HG02852 (cell line): ENCODE results near the gene NDUFS6.
"Not testable (repeated sequence)": the region's sequence is repeated elsewhere in the genome, so short reads cannot be mapped to it uniquely, and the experiment has no call there.

Experiments used
- ATAC-seq: cut with Tn5 transposase; IDR thresholded peaks from one replicate; pipeline ENCODE4 v1.9.1; 2021; ENCODE audit warnings: mild to moderate bottlenecking, moderate library complexity; ENCODE audit not compliant: unreplicated experiment

Gene NDUFS6

GRCh38 chr5:1830571-1831228 lies 29.5 kb downstream of the NDUFS6 start:
- no peak for ATAC-seq

GRCh38 chr5:1831257-1831656 lies 30.1 kb downstream of the NDUFS6 start:
- ATAC-seq, result no peak

- ATAC-seq, result no peak
Measured at GRCh38 chr5:1831677-1832313, 30.6 kb downstream of the NDUFS6 start.

GRCh38 chr5:1832511-1833250 lies 31.5 kb downstream of the NDUFS6 start:
- ATAC-seq, result no peak

- no peak for ATAC-seq
Measured at GRCh38 chr5:1833264-1834021, 32.2 kb downstream of the NDUFS6 start.

GRCh38 chr5:1834022-1834551 lies 32.9 kb downstream of the NDUFS6 start:
- no peak for ATAC-seq

GRCh38 chr5:1834721-1835429 lies 33.7 kb downstream of the NDUFS6 start:
- ATAC-seq, result no peak

GRCh38 chr5:1835431-1835830 lies 34.2 kb downstream of the NDUFS6 start:
- no peak for ATAC-seq

- no peak for ATAC-seq
Measured at GRCh38 chr5:1836176-1836890, 35.1 kb downstream of the NDUFS6 start.

- no peak for ATAC-seq
Measured at GRCh38 chr5:1836891-1837880, 36.0 kb downstream of the NDUFS6 start.

- ATAC-seq, result no peak
Measured at GRCh38 chr5:1838013-1838412, 36.8 kb downstream of the NDUFS6 start.

GRCh38 chr5:1840071-1840547 lies 38.9 kb downstream of the NDUFS6 start:
- no peak for ATAC-seq

- no peak for ATAC-seq
Measured at GRCh38 chr5:1840741-1841521, 39.7 kb downstream of the NDUFS6 start.

- ATAC-seq, result no peak
Measured at GRCh38 chr5:1842004-1842819, 41.0 kb downstream of the NDUFS6 start.

- ATAC-seq, result not testable (repeated sequence)
Measured at GRCh38 chr5:1843761-1844160, 42.6 kb downstream of the NDUFS6 start.

GRCh38 chr5:1844708-1845436 lies 43.7 kb downstream of the NDUFS6 start:
- ATAC-seq, result no peak
